ENCODE measurements around the gene PSKH1.
"Not testable (repeated sequence)": the region's sequence is repeated elsewhere in the genome, so short reads cannot be mapped to it uniquely, and the experiment has no call there.

The PSKH1 gene

DNA sequence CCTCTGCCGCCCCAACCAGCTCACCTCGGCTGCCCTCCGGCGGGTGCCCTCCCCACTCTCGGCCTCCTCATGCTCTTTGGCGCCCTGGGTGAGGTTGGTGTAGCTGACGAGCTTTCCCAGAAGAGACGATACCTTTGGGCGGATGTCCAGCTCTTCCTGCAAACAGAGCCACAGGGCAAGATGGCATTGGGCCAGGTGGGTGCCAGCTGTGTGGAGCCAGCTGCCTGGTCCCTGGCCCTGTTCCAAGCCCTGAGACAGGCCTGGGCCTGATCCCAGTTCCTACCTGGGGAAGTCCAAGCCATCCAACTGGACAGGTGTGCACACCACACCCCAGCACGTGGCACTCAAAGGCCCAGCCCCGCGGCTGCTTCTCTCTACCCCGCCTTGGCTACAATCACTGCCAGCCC lies 68.5 kb downstream of the PSKH1 start:
- no peak for DNase-seq (ENCODE audit: low read depth)

DNA sequence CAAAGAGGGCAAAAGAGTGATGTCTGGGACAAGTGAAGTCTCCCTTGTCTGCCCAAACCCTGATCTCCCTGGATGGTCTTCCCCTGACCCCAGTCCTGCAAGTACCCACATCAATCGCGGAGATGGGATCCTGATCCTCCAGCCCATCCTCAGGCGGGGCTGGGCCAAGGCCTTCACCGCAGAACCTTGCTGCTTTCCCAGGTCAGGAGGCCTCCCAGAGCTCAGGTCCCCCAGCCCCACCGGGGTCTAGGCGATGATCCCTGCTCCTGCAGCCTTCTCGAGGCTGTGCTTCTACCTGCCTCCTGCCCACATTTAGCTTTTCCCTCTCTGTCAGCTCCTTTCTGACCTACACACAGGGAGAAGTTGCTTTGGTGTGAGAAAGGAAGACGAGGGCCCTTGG lies 69.1 kb downstream of the PSKH1 start:
- DNase-seq (ENCODE audit: low read depth): no peak

DNA sequence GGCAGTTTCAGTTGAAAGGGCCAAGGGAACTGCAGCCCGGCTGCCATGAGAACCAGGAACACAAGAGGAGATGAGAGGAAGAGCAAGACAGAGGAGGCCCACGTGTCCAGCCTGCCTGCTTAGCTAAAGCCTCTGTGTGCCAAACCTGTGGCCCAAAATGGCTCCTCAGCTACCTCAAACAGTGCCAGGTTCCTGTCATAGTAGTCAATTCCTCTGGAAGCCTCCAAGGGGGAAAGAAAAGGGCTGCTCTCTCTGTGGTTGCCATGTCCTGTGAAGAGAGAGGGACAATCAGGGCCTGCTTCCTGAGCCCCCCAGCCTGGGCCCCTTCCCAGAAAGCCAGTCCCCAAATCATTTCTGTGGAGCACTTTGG lies 70.2 kb downstream of the PSKH1 start:
- no peak for DNase-seq (ENCODE audit: low read depth)

DNA sequence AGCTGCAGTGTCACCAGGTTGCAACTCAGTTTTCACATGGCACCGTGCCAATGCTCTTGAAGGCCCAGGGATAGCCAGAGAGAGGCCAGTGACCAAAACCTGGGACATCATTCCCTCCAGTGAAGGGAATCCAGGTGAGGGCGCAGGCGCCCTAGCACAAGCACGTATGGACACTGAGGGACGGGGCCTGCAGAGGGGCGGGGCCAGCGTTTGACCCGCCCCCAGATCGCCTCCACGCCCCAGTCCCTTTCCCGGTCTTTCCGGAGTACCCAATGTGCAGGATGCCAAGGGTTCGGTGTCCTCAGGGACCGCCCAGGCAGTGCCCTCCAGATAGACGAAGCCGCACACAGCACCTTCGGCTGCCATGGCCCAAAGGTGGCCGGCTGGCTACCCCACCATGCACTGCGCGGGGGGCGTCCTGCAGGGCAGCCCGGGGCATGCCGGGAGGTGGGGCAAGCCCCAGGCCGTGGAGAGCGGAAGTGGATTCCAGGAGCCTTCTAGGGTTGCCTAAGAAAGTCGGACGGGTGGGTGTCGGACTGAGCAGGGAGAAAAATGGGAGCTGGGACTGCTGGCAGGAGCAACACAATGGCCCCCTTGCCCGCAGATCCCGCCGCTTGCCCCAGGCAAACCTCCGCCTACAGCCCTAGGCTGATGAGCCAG lies 70.7 kb downstream of the PSKH1 start:
- DNase-seq (ENCODE audit: low read depth): no peak

DNA sequence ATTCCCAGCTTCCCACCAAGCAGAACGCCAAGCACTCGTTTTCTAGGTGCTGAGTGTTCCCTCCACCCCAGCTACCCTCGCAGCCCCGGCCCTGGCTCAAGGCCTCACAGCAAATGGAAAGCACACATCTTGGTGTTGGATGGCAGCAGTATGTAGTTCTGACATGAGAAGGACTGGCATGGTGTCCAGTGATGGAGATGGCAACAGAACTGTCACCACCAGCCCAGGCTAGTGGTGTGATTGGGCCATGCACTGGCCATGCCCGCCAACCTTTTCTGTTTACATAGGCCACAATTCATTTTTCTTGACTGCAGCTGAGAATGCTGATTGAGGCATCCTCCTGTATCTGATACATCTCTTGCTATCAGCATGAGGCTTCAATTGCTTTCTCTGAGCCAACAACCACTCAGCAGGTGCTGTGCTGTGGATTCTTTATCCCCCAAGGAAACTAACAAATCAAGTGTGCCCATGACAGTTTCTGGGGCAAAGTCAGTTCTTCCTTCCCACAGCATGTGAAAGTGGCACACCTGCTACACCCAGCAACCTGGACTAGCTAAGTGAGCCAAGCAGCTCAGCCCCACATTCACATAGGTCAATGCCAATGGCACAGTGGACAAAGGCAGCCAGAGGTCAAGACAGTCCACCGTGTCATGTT lies 71.5 kb downstream of the PSKH1 start:
- no peak for DNase-seq (ENCODE audit: low read depth)

DNA sequence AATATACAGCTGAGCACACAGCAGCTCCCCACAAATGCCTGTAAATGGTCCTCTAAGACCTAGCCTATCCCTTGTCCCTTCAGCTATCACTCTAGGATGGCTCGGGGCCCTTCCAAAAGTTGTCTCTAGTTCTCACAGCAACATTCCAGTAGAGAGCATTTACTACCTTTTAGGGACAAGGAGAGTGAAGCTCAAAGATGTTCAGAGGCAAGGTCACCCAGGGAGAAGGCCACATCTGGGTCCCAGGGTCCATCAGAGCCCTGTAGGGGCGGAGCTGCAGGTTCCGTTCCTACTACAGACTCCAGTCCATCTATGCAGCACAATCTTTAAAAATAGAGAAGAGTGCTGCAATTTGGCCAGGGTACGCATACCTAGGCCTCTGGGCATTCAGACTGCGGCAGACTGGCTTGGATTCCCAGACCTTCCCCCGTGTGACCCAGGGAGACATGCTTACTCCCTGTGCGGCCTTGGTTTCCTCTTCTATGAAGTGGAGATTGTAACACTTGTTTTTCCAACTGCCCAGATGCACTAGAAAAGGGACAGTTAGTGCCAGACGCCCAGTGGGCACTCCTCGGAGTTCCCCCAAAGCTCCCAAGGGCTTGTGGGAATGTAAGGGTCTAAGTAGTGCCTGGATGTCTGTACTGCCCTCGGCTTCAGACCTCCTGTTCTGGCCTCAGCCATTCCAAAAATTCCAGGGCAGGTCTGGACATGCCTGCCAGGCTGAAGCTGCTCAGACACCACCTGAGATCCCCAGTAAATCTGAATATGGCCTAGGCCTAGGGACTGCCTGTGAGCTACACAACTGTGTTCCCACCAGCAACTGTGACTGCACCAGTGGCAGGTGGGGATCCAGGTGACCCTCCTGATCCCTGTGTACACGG lies 72.9 kb downstream of the PSKH1 start:
- DNase-seq (ENCODE audit: low read depth): no peak

DNA sequence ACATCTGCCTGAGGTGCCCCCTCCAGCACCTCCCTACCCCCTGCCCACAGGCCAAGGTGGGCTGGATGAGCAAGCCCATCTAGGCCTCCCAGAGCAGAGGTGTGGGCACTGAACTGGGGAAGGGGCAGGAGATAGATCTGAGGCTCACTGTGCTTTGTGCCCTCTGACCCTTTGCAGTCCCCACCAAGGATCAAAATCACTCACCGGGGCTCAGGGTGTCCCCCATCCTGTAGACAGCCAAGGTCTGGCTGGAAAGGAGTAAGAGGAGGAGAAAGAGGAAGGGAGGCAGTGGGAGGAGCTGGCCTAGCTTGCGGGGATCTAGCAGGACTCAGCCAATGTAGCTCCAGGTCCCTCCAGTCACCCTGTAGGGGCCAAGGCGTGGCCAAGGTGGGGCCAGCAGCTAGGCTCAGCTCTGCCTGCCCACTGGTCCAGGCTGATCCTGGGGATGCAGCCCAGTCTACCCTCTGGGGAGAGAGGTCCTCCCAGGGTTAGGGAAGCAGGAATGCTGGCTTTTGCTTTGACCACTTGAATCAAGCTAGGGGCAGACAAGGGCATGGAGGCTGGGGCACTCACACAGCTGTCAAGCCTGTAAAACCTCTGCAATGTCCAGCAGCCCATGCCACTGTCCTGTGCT lies 73.6 kb downstream of the PSKH1 start:
- DNase-seq (ENCODE audit: low read depth): no peak

DNA sequence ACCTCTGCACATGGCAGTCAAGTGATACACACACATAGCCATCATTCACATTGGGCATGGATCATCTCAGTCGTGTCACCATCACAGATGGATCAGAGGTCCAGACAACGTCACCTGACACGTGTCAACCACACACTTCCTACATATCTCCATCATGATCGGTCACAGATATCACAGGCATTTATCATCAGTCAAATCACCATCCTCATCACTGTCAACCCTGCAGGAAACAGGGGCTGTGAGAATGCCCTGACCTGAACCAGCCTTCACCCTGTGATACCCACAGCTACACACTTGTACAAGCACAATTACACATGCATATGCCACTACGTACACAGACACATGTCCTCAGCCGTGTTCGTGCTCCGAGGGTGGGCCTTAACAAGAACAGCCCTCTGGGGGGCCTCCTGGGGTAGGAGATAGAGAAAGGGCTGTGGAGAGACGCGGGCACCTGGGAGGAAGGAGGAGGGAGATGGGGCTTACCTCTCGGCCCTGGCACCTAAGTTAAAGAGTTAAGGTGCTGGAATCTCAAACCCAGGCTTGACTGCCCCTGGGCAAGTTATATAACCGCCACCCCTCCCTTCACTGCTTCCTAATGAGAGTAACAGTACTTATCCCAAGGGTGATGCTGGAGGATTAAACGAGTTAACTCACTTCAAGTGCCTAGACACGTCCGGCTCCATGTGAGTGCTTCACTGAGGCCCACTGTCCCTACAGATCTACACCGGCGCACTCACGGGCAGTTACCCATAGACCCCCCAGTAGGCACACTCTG lies 74.3 kb downstream of the PSKH1 start:
- no peak for DNase-seq (ENCODE audit: low read depth)

DNA sequence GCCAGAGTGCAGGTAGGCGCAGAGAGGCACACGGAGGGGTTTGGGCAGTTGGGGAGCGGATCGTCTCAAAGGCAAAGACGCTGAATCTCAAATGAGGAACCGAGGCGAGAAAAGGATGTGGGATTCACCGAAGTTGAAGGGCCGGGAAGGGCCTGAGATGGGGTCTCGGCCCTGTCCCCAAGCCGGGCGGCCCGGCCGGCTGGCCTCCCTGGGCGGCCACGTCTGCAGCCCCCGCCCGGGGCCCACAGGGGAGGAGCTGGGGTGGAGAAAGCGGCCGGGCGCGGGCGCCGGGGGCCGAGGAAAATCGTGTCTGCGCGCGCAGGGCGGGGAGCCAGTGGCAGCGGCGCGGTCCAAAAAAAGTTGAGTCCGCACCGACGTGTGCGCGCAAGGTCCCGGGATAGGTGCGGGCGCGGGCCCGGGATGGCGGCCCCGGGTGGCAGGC lies 74.9 kb downstream of the PSKH1 start:
- DNase-seq (ENCODE audit: low read depth): no peak

DNA sequence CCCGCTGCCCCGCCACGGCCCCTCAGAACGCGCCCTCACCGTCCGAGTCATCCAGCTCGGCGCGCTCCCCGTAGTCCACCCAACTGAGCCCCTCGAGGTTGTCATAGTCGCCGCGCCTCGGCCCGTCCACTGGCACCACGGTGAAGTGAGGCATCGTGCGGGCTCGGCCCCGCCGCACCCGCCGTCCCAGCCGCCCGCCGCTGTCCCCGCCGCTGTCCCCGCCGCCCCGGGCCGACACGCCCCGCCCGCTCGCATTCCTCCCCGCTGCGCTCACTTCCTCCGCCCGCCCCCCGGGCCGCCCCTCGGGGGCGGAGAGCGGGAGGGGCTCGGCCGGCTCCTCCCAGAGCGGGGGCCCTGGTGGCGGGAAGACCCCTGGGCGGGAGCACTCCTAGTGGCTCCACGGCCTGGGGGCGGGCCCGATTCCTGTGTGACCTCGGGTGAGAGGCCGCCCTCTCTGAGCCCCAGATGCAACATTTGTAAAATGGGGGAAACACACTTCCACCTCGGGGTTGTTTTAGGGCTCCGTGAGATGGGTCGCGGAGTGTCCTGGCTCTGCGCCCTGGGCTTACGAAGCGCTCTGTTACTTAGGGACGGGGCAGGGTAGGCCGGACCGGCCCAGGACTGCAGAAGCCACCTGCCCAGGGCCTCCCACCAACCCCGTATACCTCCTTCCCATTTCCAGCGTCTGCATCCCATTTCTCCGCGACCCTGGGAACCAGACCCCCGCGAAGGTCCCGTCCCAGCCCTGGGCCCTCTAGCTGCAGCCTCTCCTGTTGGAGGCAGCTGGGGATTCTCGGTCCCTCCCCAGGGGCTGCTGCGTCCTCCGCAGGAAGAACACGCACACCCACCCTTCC lies 75.6 kb downstream of the PSKH1 start, which contains the start of gene SLC12A4:
SLC12A4 (minus strand) TSS at position 238 of the 854 bp plus-strand sequence; CDS start at position 154, 84 bp downstream.
- no peak for DNase-seq (ENCODE audit: low read depth)

DNA sequence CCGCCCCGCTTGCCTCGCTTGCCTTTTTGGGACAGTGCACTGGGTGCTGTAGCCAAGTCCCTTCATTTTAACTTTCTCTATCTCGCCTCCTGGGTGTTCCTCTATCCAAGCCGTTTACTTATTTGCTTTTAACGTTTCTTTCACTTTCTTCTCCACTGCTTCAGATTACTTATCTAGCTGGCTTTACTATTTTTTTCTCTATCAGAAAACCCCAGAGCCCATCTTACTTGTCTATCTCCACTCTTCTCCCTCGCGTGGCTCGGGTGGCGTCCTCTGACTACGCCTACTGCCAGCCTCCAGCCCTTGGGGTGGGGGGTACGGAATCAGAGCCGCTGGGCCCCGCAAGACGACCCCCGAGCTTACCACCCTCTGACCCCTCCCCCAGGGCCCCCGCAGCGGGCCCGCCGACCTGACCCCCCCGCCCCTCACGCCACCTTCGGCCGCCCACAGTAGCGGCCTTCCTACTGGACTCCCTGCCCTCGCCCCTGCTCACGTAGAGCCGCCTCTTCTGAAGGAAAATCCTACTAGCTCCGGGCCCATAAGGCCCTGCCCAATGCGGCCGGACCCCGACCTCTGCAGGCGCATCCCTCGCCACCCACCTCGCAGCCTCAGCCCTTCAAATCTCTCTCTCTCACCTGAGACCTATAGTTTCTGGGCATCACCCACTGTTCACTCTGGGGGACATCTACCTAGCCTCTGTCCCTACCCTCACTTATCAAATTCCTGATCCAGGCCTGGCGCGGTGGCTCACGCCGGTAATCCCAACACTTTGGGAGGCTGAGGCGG lies 76.4 kb downstream of the PSKH1 start:
- no peak for DNase-seq (ENCODE audit: low read depth)

DNA sequence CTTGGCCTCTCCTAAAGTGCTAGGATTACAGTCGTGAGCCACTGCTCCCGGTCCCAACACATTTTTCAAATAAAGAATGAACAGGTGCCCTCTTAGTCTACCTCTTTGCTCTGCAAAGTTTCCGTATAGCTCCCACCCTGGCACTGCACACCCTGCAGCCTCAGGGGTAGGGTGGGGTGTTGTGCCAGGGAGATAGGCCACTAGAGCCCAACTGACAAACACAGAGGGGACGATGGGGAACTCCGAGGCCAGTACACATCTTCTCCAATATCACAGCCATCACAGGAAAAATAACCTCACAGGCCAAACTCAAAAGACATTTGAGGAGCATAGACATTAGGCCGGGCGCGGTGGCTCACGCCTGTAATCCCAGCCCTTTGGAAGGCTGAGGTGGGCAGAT lies 78.1 kb downstream of the PSKH1 start:
- no peak for DNase-seq (ENCODE audit: low read depth)

DNA sequence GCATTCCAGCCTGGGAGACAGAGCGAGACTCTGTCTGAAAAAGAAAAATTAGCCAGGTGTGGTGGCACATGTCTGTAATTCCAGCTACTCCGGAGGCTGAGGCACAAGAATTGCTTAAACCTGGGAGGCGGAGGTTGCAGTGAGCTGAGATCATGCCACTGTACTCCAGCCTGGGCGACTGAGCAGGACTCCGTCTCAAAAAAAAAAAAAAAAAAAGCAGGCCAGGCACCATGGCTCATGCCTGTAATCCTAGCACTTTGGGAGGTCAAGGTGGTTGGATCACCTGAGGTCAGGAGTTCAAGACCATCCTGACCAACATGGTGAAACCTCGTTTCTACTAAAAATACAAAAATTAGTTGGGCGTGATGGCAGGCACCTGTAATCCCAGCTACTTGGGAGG lies 79.2 kb downstream of the PSKH1 start:
- DNase-seq (ENCODE audit: low read depth): not testable (repeated sequence)

DNA sequence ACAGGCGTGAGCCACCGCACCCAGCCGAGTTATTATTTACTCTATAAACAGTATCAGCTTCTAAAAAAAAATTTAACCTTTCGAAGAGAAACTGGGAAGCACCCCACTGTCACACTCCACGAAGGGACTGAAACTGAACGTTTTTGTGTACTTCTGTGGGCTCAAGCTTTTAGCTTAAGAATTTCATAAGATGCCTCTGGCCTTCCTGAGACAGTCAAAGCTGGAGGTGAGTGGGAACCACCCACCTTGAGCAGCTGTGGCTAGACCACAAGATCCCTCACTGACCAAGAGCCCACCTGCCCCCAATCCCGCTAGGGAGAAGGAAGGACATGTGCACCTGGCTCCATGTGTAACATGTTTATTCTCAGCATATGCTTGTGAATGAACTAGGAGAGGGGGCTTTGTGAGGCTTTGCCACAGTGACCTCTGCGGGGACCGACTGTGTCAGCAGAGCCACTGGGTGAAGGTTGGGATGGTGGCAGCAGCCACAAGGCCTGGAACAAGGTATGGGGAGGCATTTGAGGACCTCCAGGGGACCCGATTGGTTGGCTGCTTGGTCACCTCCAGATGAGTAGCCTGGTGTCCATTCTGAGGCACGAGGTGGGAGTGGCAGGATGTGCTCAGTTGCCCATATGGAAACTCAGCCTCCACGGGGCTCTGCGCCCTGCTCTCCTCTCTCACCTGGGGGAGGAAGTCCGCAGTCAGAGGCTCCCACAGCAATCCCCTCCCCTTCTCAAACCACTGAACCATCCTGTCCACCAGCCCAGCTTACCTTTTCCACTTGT lies 82.5 kb downstream of the PSKH1 start:
- DNase-seq (ENCODE audit: low read depth): no peak

DNA sequence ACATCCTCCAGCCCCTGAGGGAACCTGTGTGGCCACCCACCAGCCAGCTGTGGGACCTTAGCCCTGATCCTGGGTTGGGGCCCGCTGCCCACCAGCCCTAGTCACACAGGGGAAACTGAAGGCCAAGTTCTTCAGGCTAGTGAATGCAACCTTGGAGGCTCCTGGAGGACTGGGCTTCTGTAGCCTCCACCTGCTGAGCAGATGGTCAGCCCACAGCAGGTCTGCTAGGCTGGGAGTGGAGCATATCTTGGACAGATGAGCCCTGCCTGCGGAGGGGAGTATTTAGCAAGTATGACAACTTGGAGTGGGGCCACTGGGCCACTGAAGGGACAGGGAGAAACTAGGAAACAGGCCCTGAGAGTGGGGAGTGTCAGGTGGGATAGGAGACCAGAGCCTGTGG lies 83.2 kb downstream of the PSKH1 start:
- DNase-seq (ENCODE audit: low read depth): no peak

DNA sequence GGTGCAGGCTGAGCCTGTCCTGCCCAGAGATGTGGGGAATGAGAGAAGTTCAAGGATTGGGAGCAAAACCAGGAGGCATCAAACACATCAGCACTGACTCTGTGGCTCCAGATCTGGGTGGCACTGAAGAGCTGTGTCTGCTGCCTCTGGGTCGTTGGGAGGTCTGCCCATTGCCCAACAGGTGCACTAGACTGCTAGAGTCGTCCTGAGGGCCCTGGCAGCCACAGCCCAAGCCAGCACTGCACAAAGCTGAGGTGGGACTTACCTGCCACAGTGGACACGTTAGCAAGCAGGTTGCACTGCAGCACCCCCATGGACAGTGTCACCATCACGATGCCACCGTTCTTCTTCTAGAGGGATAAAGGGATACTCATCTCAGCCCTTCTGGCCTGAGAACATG lies 84.0 kb downstream of the PSKH1 start:
- DNase-seq (ENCODE audit: low read depth): no peak

DNA sequence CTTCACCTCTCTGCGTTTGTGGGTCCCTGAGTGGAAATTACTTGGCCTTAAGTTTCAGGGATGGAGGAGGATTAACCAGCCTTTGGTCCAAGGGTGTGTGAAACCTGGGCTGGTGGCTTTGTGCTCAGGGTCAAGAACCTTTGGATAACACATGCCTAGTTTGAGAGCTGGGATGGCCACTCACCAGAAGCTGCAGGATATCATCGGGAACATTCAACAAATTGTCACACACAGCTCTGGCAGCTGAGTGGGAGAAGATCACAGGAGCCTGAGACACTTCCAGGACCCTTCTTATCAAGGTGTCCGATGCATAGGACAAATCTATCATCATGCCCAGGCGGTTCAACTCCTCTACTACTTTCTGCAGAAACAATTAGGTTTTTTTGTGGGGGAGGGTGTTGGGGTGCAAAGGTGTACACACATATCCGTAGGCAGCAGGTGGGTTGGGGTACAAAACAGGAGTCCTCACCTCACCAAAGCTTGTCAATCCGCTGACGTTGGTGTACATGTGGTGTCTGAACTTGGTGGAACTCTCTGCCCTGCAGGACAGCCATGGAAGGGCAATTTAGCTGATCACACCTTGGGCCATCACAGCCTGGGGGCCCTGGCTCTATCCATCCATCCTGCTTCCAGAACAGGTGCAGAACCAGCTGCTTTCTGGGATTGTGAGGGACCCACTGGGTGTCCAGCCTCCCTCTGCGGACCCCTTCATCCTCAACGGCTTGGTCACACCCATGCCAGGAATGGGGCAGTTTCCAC lies 84.6 kb downstream of the PSKH1 start:
- no peak for DNase-seq (ENCODE audit: low read depth)

Measured in HS-5 (cell line).